Transverse colon (tissue), 4 donors: ENCODE results near the gene ABTB1. TPM values are rescaled to one million over a fixed set of nuclear protein-coding genes. Genes with fewer than 3 reads are reported as not detected.

Experiments
- DNase-seq: peaks from one replicate; pipeline ENCODE4 v3.0.0-alpha.2; 2019
- H3K27ac ChIP-seq, 4 donors: fragments of 200-600 bp; sonication (generic); 2 replicates each; pipeline ENCODE4 v1.5.1; 2016 to 2018; ENCODE audit warnings: inconsistent platforms in 4 of 4
- H3K27me3 ChIP-seq: fragments of 200-600 bp; sonication (generic); 2 replicates; pipeline ENCODE4 v1.5.1; 2017; ENCODE audit warnings: inconsistent platforms
- H3K36me3 ChIP-seq, 4 donors: fragments of 200-600 bp; sonication (generic); 2 replicates each; pipeline ENCODE4 v1.5.1; 2017 to 2019; ENCODE audit warnings: inconsistent platforms in 4 of 4
- H3K4me1 ChIP-seq, 4 donors: fragments of 200-600 bp; sonication (generic); 2 replicates each; pipeline ENCODE4 v1.5.1; 2017 to 2020; ENCODE audit warnings: inconsistent platforms in 4 of 4
- H3K4me3 ChIP-seq, 4 donors: fragments of 200-600 bp; sonication (generic); 1 replicate in 1 of 4; 2 replicates in 3 of 4; pipeline versions ENCODE4 v1.5.1 to v1.6.1; 2017 to 2019; ENCODE audit warnings: inconsistent platforms in 4 of 4
- H3K9me3 ChIP-seq, 2 donors: fragments of 200-600 bp; sonication (generic); 2 replicates each; pipeline ENCODE4 v1.5.1; 2017 to 2019; ENCODE audit warnings: inconsistent platforms in 2 of 2
- EP300 ChIP-seq: sonication (generic); formaldehyde crosslinking; IDR thresholded peaks from one replicate; pipeline ENCODE4 v1.6.1; 2017; ENCODE audit warnings: antibody characterized with exemption, low read depth
- POLR2A ChIP-seq: fragments of 450-650 bp; IDR thresholded peaks from one replicate; pipeline ENCODE4 v1.6.1; 2016; ENCODE audit warnings: antibody characterized with exemption, mild to moderate bottlenecking, moderate library complexity
- POLR2AphosphoS5 ChIP-seq, 3 donors: sonication (generic); formaldehyde crosslinking; IDR thresholded peaks; one replicate each; pipeline ENCODE4 v1.6.1; 2016; ENCODE audit warnings: antibody characterized with exemption in 3 of 3
- WGBS, 2 donors: methylation state at CpG; one replicate each; pipeline ENCODE4 v1.1.5; 2018; ENCODE audit warnings: low coverage in 1 of 2; 5-methylcytosine and 5-hydroxymethylcytosine counted together
- in situ Hi-C, 4 donors: fragments of 200-750 bp; cut with MboI; loops; one replicate each; pipeline versions ENCODE4 v1.15.0 to v1.15.1; 2017; ENCODE audit warnings: low sequenced_read_pairs in 3 of 4, low pct_ligation_motif_present in 1 of 4, low pct_unique_long_range_greater_than_20kb in 1 of 4
- intact Hi-C: fragments of 100-400 bp; cut with DNase I; formaldehyde crosslinking; loops from one replicate; pipeline ENCODE4 v1.15.1; 2023; ENCODE audit warnings: low total_unique reads
- total RNA-seq, 4 donors: library from RNA; depleted of rRNA; stranded (reverse); fragments of >200 nt; gene quantifications; one replicate each; pipeline ENCODE4 v1.1.0, GENCODE V29; 2016
- TF ChIP-seq, protein P1 (sequence below), 5 experiments: fragments of 200-600 bp in 3 of 5; fragments of 450-650 bp in 2 of 5; sonication (generic) in 3 of 5; IDR thresholded peaks; 1 replicate in 2 of 5; 2 replicates in 3 of 5; pipeline ENCODE4 v1.5.1; 2016 to 2017; ENCODE audit warnings: antibody characterized with exemption in 5 of 5, inconsistent platforms in 3 of 5, mild to moderate bottlenecking in 2 of 5, moderate library complexity in 1 of 5

Gene ABTB1
- total RNA-seq, 4 donors from 2014 or later = 29.6 to 80.4 (median 45.8) TPM

DNA sequence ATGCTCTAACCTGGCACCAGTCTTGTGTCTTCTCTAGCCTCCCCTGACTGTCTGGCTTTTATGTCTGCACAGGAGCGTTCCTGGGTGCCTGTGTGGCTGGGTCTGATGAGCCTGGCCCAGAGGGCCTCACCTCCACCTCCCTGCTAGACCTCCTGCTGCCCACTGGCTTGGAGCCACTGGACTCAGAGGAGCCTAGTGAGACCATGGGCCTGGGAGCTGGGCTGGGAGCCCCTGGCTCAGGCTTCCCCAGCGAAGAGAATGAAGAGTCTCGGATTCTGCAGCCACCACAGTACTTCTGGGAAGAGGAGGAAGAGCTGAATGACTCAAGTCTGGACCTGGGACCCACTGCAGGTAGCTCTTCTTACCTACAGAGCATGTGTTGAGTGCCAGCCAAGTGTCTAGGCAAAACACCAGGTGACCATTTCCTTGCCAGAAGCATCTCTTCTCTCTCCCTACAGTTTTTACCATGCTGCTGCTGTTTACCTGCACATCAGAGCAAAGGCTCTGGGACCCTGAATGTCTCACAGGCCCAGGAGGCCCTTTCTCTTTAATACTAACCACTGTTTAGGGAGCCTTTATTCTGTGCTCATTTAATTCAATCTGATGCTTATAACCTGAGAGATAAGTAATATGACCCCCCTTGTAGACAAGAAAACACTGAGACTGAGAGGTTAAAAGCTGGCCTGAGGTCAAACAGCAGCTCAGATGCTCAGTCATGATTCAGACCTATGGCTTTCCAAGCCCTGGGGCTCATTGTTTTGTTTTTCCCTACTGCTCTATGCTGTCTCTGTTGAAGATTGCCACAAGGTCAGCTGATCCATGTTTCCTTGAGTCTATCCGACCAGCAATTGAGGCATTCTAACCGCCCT is 33.3 kb upstream of the ABTB1 start:
- in situ Hi-C loops = no loop called here
- Histone ChIP-seq H3K27ac (no peak overlapping the region), H3K36me3 (no peaks in the 10 kb centered on the region), H3K9me3 (no peaks in the 10 kb centered on the region), H3K4me3 (no peak overlapping the region), H3K27me3 (no peaks in the 10 kb centered on the region), H3K4me1 (no peaks in the 10 kb centered on the region)
- WGBS, 2 donors = 92 to 94% methylated on average over 2 to 5 of the region's 5 CpGs
- DNase-seq = no peak
- no peak for TF ChIP-seq POLR2A
- TF ChIP-seq, protein P1, sequence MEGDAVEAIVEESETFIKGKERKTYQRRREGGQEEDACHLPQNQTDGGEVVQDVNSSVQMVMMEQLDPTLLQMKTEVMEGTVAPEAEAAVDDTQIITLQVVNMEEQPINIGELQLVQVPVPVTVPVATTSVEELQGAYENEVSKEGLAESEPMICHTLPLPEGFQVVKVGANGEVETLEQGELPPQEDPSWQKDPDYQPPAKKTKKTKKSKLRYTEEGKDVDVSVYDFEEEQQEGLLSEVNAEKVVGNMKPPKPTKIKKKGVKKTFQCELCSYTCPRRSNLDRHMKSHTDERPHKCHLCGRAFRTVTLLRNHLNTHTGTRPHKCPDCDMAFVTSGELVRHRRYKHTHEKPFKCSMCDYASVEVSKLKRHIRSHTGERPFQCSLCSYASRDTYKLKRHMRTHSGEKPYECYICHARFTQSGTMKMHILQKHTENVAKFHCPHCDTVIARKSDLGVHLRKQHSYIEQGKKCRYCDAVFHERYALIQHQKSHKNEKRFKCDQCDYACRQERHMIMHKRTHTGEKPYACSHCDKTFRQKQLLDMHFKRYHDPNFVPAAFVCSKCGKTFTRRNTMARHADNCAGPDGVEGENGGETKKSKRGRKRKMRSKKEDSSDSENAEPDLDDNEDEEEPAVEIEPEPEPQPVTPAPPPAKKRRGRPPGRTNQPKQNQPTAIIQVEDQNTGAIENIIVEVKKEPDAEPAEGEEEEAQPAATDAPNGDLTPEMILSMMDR (IDR thresholded peaks at IDR 0.05) = no peak
- no peak for TF ChIP-seq POLR2AphosphoS5 (IDR thresholded peaks at IDR 0.05)
- intact Hi-C loops = no loop called here

DNA sequence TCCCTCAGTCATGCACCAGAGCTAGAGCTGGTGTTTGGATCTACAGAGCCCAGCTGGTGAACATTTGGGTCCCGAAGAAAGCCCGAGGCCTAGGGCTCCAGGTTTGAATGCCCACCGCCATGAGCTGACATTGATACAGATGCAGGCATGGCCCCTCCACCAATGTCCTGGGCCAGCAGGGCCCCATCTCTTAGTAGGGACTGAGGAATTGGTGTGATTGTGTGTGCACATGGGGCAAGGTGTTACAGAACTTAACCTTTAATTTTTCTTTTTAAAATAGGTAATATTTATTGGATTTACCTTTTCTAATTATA is 32.8 kb upstream of the ABTB1 start:
- Histone ChIP-seq H3K27ac (no peak overlapping the region), H3K9me3 (no peaks in the 10 kb centered on the region), H3K4me3 (no peak overlapping the region), H3K4me1 (no peaks in the 10 kb centered on the region), H3K36me3 (no peaks in the 10 kb centered on the region), H3K27me3 (no peaks in the 10 kb centered on the region)
- intact Hi-C loops (no loop called here), in situ Hi-C loops (no loop called here)
- TF ChIP-seq POLR2A = no peak
- no peak for TF ChIP-seq POLR2AphosphoS5 (IDR thresholded peaks at IDR 0.05)
- TF ChIP-seq, protein P1 (IDR thresholded peaks at IDR 0.05) = no peak
- TF ChIP-seq EP300 = no peak
- 93 to 100% methylated on average over 1 to 3 of the region's 3 CpGs for WGBS, 2 donors
- DNase-seq = no peak

DNA sequence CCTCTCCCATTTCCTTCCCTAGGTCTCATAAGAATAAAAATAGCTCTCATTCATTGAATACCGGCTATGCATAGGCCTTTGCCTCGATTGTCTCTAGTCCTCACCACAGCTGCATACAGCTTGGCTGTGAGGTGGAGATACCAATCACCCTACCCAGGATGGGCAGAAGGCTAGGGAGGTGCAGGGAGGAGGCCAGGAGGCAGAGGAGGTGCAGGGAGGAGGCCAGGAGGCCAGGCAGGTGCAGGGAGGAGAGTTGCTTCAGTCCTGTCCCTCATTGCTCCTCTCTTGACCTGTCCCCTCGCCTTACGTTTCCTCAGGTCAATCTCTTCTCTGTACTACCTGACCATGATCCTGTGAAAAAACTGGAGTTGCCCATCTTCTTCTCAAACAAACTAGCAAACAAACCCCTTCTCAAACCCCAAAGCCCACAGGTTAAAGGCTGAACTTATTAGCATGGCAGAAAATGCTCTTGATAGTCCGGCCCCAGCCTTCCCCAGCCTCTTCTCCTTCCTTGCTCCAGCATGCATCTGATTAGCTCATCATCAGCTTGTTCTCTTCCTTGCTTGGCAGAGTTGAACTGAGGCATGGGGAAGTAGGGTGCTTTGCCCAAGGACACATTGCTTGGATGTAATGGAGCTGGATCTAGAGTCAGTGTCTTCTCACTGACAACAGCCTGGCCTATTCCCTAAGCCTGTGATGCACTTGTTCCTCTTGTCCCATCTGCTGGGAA is 27.9 kb upstream of the ABTB1 start:
- H3K27me3 ChIP-seq = no peaks in the 10 kb centered on the region
- no peaks in the 10 kb centered on the region for H3K36me3 ChIP-seq
- TF ChIP-seq EP300 = no peak
- no peak for TF ChIP-seq POLR2AphosphoS5 (IDR thresholded peaks at IDR 0.05)
- TF ChIP-seq POLR2A = no peak
- TF ChIP-seq, protein P1 (IDR thresholded peaks at IDR 0.05) = no peak
- H3K4me3 ChIP-seq = no peak overlapping the region
- H3K4me1 ChIP-seq = no peaks in the 10 kb centered on the region
- DNase-seq = no peak
- H3K9me3 ChIP-seq = no peaks in the 10 kb centered on the region
- in situ Hi-C loops = no loop called here
- WGBS, 2 donors = 82 to 83% methylated on average over 4 to 5 of the region's 5 CpGs
- intact Hi-C loops = no loop called here
- no peak overlapping the region for H3K27ac ChIP-seq

DNA sequence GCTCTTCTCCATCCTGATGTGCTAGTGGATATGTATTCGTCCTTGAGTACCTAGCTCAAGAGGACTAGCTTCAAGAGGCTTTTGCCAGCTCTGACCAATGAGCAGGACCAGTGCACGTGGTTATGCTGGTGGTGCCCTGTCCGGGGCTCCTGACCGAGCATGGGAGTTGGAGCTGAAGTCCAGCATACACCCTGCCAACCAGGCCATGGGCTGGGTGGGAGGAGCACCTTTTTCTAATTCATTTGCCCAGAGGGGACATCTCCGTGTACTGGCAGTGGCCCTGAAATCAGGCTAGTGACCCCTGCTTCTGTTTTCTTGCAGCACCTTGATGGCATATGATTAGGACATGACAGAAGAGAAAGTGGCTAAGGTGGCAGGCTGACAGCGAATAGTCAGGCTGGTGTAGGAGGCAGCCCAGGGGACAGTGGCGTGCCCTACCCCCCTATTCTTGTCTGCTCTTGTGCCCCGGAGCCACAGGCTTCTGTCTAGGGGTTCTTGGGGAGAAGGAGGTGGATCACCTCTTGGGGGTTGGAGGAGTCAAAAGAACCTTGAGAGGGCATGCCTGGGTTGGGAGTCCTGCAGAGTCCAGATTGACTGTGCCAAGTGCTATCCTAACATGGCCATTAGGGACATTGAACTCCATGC is 27.3 kb upstream of the ABTB1 start:
- Histone ChIP-seq H3K27ac (no peak overlapping the region), H3K4me1 (no peaks in the 10 kb centered on the region), H3K9me3 (no peaks in the 10 kb centered on the region), H3K4me3 (no peak overlapping the region), H3K27me3 (no peaks in the 10 kb centered on the region), H3K36me3 (no peaks in the 10 kb centered on the region)
- in situ Hi-C loops (no loop called here), intact Hi-C loops (no loop called here)
- no peak for DNase-seq
- TF ChIP-seq POLR2A (no peak), EP300 (no peak), POLR2AphosphoS5 (IDR thresholded peaks at IDR 0.05) (no peak)
- TF ChIP-seq, protein P1 (IDR thresholded peaks at IDR 0.05) = no peak
- 92 to 100% methylated on average over 3 to 8 of the region's 8 CpGs for WGBS, 2 donors
